Osteoblast (primary cell): ENCODE results near the gene CCDC92B. TPM values are rescaled to one million over a fixed set of nuclear protein-coding genes. Genes with fewer than 3 reads are reported as not detected.

Experiments used
- DNase-seq: peaks from one replicate; pipeline ENCODE4 v3.0.0; 2011; ENCODE audit warnings: low spot score, mixed read lengths; ENCODE audit not compliant: insufficient read length; ENCODE audit errors: missing footprints
- H2AFZ ChIP-seq: 2 replicates; pipeline ENCODE4 v1.6.0; 2011; ENCODE audit warnings: mild to moderate bottlenecking, low read length
- H3K27ac ChIP-seq: 2 replicates; pipeline ENCODE4 v1.5.1; 2011; ENCODE audit warnings: mild to moderate bottlenecking, low read depth, low read length, moderate library complexity
- H3K27me3 ChIP-seq: 2 replicates; pipeline ENCODE4 v1.6.0; 2012; ENCODE audit warnings: mild to moderate bottlenecking, control low read depth, inconsistent platforms, low read length, moderate library complexity; ENCODE audit not compliant: insufficient read depth
- H3K36me3 ChIP-seq: 2 replicates; pipeline ENCODE4 v1.5.1; 2011; ENCODE audit warnings: mild to moderate bottlenecking, low read length, control low read depth, moderate library complexity; ENCODE audit not compliant: insufficient read depth
- H3K4me1 ChIP-seq: 2 replicates; pipeline ENCODE4 v1.5.1; 2011; ENCODE audit warnings: mild to moderate bottlenecking, low read length, control low read depth, moderate library complexity; ENCODE audit not compliant: insufficient read depth
- H3K4me2 ChIP-seq: 2 replicates; pipeline ENCODE4 v1.6.0; 2011; ENCODE audit warnings: mild to moderate bottlenecking, low read length; ENCODE audit not compliant: insufficient read depth
- H3K4me3 ChIP-seq: fragments of 200-600 bp; sonication (generic); 3 replicates; pipeline ENCODE4 v1.5.1; 2012; ENCODE audit warnings: mild to moderate bottlenecking, low read length, inconsistent platforms; ENCODE audit not compliant: insufficient read depth
- H3K79me2 ChIP-seq: 2 replicates; pipeline ENCODE4 v1.6.0; 2012; ENCODE audit warnings: mild to moderate bottlenecking, low read length, control low read depth, inconsistent platforms; ENCODE audit not compliant: insufficient read depth
- H3K9me3 ChIP-seq: 2 replicates; pipeline ENCODE4 v1.5.1; 2011; ENCODE audit warnings: low read depth, low read length, control low read depth
- H4K20me1 ChIP-seq: 2 replicates; pipeline ENCODE4 v1.6.0; 2012; ENCODE audit warnings: mild to moderate bottlenecking, low read length, control low read depth; ENCODE audit not compliant: insufficient read depth
- total RNA-seq: library from RNA; depleted of rRNA; stranded (reverse); fragments of >200 nt; gene quantifications from 2 replicates; pipeline ENCODE4 v1.2.3, GENCODE V29; 2012
- TF ChIP-seq, protein P1 (sequence below): IDR thresholded peaks from 2 replicates; pipeline ENCODE4 v1.5.1; 2011; ENCODE audit warnings: mild to moderate bottlenecking, low read depth, low read length, moderate library complexity; ENCODE audit errors: extremely low read depth

CCDC92B gene
- total RNA-seq, 1 donor = not detected

DNA sequence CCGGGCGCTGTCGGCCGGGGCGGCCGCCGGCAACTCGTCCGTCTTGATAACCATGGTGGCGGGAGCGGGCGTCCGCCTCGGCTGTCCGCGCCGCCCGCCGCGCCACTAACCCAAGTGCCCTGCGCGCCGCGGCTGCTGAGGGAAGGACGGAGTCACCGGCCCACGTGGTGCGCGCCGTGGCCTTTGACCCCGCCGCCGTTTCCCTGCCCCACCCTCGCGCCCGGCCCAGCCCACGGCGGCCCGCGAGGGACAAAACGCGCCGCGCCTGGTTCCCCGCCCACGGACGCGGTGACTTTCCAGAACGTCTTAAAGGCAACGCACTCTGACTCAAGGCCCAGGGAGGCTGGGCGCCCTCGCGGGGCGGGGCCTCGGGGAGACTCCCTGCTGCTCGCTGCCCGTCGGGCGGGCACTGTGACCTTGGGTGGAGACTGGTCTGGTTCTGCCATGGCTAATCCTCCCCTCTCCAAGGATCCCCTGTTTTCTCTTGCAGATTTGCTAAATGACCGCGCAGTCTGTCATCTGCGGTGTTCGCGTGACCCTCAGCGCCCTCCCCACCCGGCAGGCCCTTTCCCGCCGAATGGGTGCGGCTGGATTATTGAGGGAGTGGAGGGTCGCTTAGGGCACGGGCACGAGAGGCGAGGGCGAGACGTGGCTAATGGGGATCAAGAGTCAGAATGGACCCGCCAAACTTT, 37.7 kb downstream of the CCDC92B start, which contains the start of gene CLUH:
Gene CLUH (minus strand): TSS at position 157 of the 692 bp plus-strand sequence. CDS start 103 bp downstream, at position 54.
- peak within 1 kb of the TSS; percentile 98 for H3K4me2 ChIP-seq
- peak within 1 kb of the TSS; percentile 97 for H2AFZ ChIP-seq
- TF ChIP-seq, protein P1, sequence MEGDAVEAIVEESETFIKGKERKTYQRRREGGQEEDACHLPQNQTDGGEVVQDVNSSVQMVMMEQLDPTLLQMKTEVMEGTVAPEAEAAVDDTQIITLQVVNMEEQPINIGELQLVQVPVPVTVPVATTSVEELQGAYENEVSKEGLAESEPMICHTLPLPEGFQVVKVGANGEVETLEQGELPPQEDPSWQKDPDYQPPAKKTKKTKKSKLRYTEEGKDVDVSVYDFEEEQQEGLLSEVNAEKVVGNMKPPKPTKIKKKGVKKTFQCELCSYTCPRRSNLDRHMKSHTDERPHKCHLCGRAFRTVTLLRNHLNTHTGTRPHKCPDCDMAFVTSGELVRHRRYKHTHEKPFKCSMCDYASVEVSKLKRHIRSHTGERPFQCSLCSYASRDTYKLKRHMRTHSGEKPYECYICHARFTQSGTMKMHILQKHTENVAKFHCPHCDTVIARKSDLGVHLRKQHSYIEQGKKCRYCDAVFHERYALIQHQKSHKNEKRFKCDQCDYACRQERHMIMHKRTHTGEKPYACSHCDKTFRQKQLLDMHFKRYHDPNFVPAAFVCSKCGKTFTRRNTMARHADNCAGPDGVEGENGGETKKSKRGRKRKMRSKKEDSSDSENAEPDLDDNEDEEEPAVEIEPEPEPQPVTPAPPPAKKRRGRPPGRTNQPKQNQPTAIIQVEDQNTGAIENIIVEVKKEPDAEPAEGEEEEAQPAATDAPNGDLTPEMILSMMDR = no peak
- peaks cover 38% of the 10 kb centered on the region for H4K20me1 ChIP-seq
- no peaks in the 10 kb centered on the region for H3K9me3 ChIP-seq
- H3K4me1 ChIP-seq = peaks cover 42% of the 10 kb centered on the region
- H3K4me3 ChIP-seq = peak within 1 kb of the TSS; percentile 87
- no peaks in the 10 kb centered on the region for H3K36me3 ChIP-seq
- H3K79me2 ChIP-seq = peaks cover 48% of the 10 kb centered on the region
- H3K27me3 ChIP-seq = no peaks in the 10 kb centered on the region
- peak within 1 kb of the TSS; percentile 60 for H3K27ac ChIP-seq
- peak; percentile 100 for DNase-seq

DNA sequence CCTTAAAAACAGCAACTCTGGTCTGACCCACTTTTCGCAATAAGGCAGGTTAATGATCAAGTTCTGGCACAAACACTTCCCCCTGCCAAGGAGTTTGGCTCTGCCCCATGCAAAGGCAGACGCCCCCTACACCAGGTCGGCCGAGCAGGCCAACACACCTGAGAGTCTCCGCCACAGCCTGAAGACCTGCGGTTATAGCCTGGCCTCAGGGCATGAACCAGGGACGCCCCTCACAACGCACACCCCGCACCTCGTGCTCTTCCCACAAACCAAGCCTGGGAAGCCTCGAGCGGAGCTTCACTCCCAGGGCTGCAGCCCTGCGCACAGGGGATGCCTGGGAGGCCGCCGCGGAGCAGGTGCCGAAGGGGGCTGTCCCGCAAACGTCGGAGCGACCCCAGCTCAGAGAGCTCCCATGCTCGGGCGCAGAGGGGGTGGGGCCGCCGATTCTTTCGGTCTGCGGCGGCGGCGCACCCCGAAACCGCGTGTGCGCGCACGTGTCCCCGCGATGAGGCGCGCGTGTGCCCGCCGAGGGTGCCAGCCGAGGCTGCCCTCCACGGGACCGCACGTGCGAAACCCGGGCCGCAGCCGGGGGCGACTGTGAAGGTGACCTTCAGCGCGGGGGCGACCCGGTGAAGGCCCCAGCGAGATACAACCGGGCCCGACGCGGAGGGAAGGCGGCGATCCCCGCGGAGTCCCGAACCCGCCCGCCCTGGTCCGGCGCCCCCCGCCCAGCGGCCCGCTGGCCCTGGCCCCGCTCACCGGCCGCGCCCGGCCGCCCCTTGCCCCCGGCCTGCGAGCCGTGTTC, 38.4 kb downstream of the CCDC92B start:
- H3K4me1 ChIP-seq = peaks cover 42% of the 10 kb centered on the region
- peak overlapping the region; percentile 87 for H3K4me3 ChIP-seq
- no peaks in the 10 kb centered on the region for H3K27me3 ChIP-seq
- H3K79me2 ChIP-seq = peaks cover 56% of the 10 kb centered on the region
- peak; percentile 93 for DNase-seq
- no peaks in the 10 kb centered on the region for H3K9me3 ChIP-seq
- peak overlapping the region; percentile 98 for H3K4me2 ChIP-seq
- H3K36me3 ChIP-seq = no peaks in the 10 kb centered on the region
- H3K27ac ChIP-seq = peak overlapping the region; percentile 60
- H4K20me1 ChIP-seq = peaks cover 38% of the 10 kb centered on the region
- TF ChIP-seq, protein P1 = no peak
- peak overlapping the region; percentile 61 for H2AFZ ChIP-seq

DNA sequence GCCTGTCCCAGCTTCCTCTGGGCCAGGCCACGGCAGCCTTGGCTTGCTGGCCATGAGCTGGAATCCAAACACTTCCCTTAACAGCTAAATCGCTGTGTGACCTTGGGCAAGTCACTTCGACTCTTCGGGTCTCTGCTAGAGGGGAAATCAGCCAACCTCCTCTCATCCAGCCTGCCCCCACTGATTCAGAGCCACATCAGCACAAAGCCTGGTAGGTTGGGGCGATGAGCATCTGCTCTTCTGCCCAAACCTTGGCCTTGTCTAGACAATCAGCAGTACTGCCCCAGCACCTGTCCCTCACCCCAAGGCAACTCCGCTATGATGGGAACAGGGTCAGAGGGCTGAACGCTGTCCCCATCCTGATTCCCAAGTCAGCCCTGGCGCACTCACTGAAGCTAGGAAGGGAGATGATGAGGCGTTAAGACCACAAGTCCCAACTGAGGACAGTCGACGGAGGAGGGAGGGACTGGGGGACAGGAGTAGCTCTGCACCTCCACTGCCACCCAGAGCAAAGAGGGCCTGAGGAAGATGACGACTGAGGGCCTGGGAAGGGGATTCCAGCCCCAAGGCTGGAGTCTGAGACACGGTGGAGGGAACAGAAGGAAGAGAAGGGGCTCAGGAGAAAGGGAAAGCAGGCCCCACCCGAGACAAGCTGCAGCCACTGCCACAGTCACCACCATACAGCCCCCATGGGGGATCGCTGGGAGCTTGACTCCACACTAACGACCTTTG, 39.2 kb downstream of the CCDC92B start:
- H3K4me3 ChIP-seq = peak overlapping the region; percentile 87
- H3K79me2 ChIP-seq = peaks cover 63% of the 10 kb centered on the region
- H4K20me1 ChIP-seq = peaks cover 45% of the 10 kb centered on the region
- peak overlapping the region; percentile 98 for H3K4me2 ChIP-seq
- H2AFZ ChIP-seq = no peak overlapping the region
- no peaks in the 10 kb centered on the region for H3K9me3 ChIP-seq
- peak; percentile 88 for DNase-seq
- H3K27ac ChIP-seq = peak overlapping the region; percentile 60
- no peaks in the 10 kb centered on the region for H3K27me3 ChIP-seq
- TF ChIP-seq, protein P1 = no peak
- H3K36me3 ChIP-seq = no peaks in the 10 kb centered on the region
- peaks cover 47% of the 10 kb centered on the region for H3K4me1 ChIP-seq
